T-helper 1 cell treated with Interleukin-12 subunit alpha and Interleukin-12 subunit beta and Interleukin-4 antibody, amounts not matched to agents 30 μg/mL and 1 μg/mL, for 36 hours (primary cell): ENCODE results near the gene CELF1.

Experiments used
- H3K27ac Mint-ChIP-seq: one replicate; pipeline ENCODE4 v1.8.0; 2021; ENCODE audit warnings: mild to moderate bottlenecking, mixed read lengths
- H3K27me3 Mint-ChIP-seq: one replicate; pipeline ENCODE4 v1.8.0; 2021; ENCODE audit warnings: low read depth, mixed read lengths
- H3K36me3 Mint-ChIP-seq: one replicate; pipeline ENCODE4 v1.8.0; 2021; ENCODE audit warnings: low read depth, mixed read lengths
- H3K4me1 Mint-ChIP-seq: one replicate; pipeline ENCODE4 v1.8.0; 2021; ENCODE audit warnings: low read depth, mixed read lengths
- H3K4me3 Mint-ChIP-seq: one replicate; pipeline ENCODE4 v1.8.0; 2021; ENCODE audit warnings: mild to moderate bottlenecking, moderate library complexity, mixed read lengths
- H3K9me3 Mint-ChIP-seq: one replicate; pipeline ENCODE4 v1.8.0; 2021; ENCODE audit warnings: mixed read lengths

CELF1 gene

DNA sequence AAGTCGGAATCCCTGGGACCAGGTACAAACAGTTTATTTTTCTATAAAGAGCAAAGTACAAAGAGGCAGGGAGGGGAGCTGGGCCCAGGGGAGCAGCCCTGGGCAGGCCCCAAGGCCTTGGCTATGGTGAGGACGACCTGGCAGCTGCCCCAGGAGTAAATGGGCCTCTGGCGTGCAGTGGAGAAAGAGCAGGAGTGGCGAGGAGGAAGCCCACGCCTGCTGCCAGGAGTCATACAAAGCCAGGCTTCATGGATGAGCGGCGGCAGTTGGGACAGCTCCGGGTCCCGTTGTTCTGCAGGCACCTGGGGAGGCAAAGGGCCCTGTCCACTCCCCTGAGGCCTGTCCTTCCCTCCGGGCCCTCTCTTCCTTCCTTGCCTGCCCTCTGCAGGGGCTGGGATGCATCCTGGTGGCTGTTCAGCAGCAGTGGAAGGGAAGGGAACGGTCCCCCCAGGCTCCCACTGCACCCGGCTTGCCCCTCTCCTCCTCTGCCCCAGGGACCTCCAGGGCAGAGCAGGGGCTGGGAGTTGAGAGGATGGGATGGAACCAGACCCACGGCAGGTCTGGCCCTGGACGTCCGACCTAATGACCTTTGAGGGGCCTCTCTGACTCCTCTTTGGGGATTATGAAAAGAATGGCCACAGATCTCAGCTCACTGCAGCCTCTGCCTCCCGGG lies 115.0 kb downstream of the CELF1 start:
- Mint-ChIP-seq H3K27me3 (no peaks in the 10 kb centered on the region), H3K4me1 (no peaks in the 10 kb centered on the region), H3K27ac (no peak overlapping the region), H3K4me3 (no peak overlapping the region), H3K36me3 (no peaks in the 10 kb centered on the region), H3K9me3 (no peaks in the 10 kb centered on the region)

DNA sequence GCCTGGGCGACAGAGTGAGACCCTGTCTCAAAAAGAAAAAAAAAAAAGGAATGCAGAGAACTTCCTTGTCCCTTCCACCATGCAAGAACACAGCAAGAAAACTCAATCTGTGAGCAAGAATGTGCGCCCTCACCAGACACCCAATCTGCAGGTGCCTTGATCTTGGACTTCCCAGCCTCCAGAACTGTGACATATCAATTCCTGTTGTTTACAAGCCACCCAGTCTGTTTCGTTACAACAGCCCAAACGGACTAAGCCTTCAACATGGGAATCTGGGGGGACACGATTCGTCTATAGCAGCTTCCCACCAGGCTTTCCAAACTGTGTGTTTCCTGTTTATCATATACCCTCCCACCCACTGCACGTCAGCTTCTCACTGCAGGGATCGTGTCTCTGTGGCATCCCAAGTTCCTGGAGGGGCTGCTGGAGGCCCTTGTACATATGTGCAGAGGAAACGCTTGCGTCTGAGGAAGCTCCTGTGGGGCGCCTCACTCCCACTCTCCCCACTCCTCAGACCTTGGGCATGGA lies 115.7 kb downstream of the CELF1 start:
- Mint-ChIP-seq H3K4me3 (no peak overlapping the region), H3K27ac (no peak overlapping the region), H3K36me3 (no peaks in the 10 kb centered on the region), H3K27me3 (no peaks in the 10 kb centered on the region), H3K4me1 (no peaks in the 10 kb centered on the region), H3K9me3 (no peaks in the 10 kb centered on the region)

- no peak overlapping the region for H3K27ac Mint-ChIP-seq
- H3K4me3 Mint-ChIP-seq, result no peak overlapping the region
- H3K27me3 Mint-ChIP-seq, result no peaks in the 10 kb centered on the region
Measured at GRCh38 chr11:47436726-47437125, 116.2 kb downstream of the CELF1 start.

DNA sequence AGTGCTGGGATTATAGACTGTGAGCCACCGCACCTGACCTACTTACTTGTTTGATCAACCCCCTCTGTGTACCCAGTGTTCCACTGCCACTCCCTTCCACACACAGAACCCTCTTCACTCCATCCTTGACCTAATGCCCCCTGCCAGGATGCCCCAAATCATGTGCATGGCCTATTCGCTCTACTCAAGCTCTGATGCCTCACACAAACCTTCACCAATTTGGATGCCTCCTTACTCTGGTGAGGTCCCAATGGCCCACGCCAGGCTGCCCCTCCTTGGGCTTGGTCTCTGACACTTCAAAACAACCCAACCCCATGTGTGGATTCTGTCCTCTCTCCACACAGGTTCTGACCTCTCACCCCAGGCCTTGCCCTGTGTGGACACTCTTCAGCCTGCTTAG lies 117.2 kb downstream of the CELF1 start:
- Mint-ChIP-seq H3K9me3 (no peaks in the 10 kb centered on the region), H3K27me3 (no peaks in the 10 kb centered on the region), H3K27ac (no peak overlapping the region), H3K4me3 (no peak overlapping the region), H3K4me1 (no peaks in the 10 kb centered on the region), H3K36me3 (no peaks in the 10 kb centered on the region)

More at GRCh38 chr11:47436726-47437125, 116.2 kb downstream of the CELF1 start:
- Mint-ChIP-seq H3K4me1 (no peaks in the 10 kb centered on the region), H3K9me3 (no peaks in the 10 kb centered on the region), H3K36me3 (no peaks in the 10 kb centered on the region)

DNA sequence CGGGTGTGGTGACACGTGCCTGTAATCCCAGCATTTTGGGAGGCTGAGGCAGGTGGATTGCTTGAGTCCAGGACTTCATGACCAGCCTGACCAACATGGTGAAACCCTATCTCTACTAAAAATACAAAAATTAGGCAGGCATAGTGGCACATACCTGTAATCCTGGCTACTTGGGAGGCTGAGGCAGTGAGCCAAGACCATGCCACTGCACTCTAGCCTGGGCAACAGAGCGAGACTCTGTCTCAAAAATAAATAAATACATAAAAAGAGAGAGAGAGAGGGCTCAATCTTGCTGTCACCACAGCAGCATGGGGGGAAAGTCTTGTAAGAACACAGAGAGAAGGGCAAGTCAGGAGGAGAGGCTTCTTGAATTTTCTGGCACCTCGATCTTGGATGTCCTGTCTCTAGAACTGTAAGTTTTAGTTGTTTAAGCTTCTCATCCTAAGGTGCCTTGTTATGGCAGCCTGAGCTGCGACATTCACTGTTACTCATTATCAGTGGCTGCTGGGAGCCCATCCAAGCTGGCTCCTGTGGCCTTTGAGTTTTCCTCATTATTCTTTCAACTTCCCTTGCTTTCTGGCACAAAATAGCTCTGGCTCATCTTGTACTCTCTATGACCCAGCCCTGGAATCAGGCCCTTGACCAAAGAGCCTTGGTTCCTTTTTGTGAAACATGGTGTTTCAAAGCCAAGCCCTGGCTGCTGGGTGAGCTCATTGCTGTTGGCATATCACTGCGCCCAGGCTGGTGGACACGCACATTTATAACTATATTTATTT lies 118.7 kb downstream of the CELF1 start:
- Mint-ChIP-seq H3K4me3 (no peak overlapping the region), H3K9me3 (no peaks in the 10 kb centered on the region), H3K27ac (no peak overlapping the region), H3K27me3 (no peaks in the 10 kb centered on the region), H3K4me1 (no peaks in the 10 kb centered on the region), H3K36me3 (no peaks in the 10 kb centered on the region)

DNA sequence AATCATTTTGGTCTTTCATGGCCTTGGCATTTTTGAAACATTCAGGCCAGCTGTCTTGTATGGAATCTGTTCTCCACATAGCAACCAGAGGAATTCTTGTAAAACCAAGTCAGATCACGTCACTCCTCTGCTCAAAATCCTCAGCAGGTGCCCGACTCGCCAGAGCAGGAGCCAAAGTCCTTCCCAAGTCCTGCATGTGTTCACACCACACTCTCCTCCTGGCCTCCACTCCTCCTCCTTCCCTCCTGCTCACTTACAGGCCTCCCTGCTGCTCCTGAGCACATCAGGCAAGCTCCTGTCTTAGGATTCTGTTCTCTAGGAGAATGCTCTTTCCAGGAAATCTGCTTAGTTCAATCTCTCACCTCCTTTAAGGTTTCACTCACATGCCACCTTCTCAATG lies 119.8 kb downstream of the CELF1 start:
- Mint-ChIP-seq H3K36me3 (no peaks in the 10 kb centered on the region), H3K4me3 (no peak overlapping the region), H3K9me3 (no peaks in the 10 kb centered on the region), H3K4me1 (no peaks in the 10 kb centered on the region), H3K27me3 (no peaks in the 10 kb centered on the region), H3K27ac (no peak overlapping the region)

GRCh38 chr11:47431356-47432083 lies 121.4 kb downstream of the CELF1 start:
- H3K4me3 Mint-ChIP-seq, result no peak overlapping the region
- H3K4me1 Mint-ChIP-seq, result peaks cover 5% of the 10 kb centered on the region
- H3K9me3 Mint-ChIP-seq, result no peaks in the 10 kb centered on the region
- no peaks in the 10 kb centered on the region for H3K27me3 Mint-ChIP-seq
- H3K27ac Mint-ChIP-seq, result no peak overlapping the region
- H3K36me3 Mint-ChIP-seq, result no peaks in the 10 kb centered on the region

- Mint-ChIP-seq H3K4me3 (no peak overlapping the region), H3K27ac (no peak overlapping the region), H3K36me3 (peaks cover 2% of the 10 kb centered on the region), H3K4me1 (peaks cover 8% of the 10 kb centered on the region), H3K27me3 (no peaks in the 10 kb centered on the region), H3K9me3 (no peaks in the 10 kb centered on the region)
Measured at GRCh38 chr11:47430524-47430923, 122.4 kb downstream of the CELF1 start.

DNA sequence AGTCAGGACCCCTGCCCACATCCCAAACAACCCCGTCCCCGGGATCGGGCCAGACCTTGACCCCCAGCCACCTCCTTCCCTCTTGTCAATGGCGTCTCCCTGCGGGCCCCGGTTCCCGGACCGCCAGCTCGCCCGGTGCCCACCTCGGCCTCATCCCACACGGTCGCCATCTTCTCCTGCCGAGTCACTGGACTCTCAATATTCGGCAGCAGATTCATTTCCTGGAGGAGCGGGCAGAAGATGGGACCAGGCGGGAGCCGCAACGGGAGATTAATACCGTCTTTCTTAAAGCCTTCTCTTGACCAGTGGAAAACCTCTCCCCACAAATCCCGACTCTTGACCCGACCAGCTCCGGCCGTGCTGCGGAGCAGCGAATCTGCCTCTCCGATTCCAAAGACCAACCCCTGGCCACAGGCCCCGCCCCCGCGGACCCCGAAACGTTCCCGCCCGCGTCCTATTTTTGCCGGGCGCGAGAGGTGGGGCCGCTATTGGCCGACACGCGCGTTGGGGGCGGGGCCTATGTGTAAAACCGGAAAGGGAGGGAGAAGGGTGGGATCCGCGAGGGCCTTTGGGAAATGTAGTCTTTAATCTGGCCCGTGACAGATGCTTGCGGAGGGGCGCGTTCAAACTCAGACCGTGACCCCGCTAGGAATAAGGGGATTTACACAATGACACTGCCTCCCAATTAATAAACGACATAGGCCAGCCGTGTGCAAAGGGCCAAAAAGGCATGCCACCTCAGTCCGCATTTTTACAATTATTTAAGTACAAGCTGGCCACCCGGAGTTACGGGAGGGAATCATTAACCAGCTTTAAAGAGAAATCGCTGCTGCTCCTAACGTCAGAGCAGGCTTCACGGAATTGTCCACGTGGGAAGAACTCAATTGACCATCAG lies 126.6 kb downstream of the CELF1 start, which contains the start of gene PSMC3:
PSMC3 (minus strand) TSS at position 378 of the 895 bp plus-strand sequence; CDS start at position 218, 160 bp downstream.
- Mint-ChIP-seq H3K27me3 (no peaks in the 10 kb centered on the region), H3K9me3 (no peaks in the 10 kb centered on the region), H3K4me3 (peak within 1 kb of the TSS; percentile 97), H3K27ac (peak within 1 kb of the TSS; percentile 97), H3K36me3 (peaks cover 22% of the 10 kb centered on the region), H3K4me1 (peaks cover 22% of the 10 kb centered on the region)

GRCh38 chr11:47425611-47426010 lies 127.3 kb downstream of the CELF1 start:
- H3K27me3 Mint-ChIP-seq, result no peaks in the 10 kb centered on the region
- peaks cover 25% of the 10 kb centered on the region for H3K36me3 Mint-ChIP-seq
- H3K4me1 Mint-ChIP-seq, result peaks cover 22% of the 10 kb centered on the region
- no peaks in the 10 kb centered on the region for H3K9me3 Mint-ChIP-seq
- peak overlapping the region; percentile 97 for H3K4me3 Mint-ChIP-seq
- H3K27ac Mint-ChIP-seq, result peak overlapping the region; percentile 97

DNA sequence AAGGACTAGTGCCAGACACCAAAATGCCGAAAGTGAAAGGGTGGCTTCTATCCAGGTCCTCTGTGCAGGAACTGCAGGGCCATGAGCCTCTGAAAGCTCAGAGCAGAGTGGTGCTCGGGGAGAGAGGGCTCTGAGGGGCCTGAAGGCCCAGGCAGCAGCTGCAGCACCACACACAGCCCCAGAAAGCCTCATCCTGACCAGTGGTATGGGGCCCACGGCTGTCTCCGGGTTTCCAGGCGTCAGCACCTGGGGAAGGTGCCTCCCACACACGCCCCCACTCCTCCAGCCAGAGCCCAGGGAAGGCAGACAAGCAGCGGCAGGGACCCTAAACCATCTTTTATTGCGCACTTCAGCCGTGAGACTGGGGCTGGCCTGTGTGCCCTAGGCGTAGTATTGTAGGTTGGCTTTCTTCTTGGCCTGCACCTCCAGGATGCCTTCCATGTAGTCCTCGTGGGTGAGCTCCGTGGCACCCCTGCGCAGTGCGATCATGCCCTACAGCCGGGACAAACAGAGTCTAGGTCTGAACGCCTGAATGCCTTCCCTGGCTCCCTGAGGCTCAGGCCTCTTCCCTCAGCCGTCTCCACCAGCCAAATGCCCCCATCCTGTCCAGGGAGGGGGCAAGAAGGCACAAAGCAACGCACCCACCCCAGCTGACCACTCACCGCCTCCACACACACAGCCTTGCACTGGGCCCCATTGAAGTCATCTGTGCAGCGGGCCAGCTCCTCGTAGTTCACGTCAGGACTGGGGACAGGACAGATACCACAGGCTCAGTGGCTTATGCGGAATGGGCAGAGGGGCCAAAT lies 134.3 kb downstream of the CELF1 start:
- Mint-ChIP-seq H3K4me3 (no peak overlapping the region), H3K27ac (no peak overlapping the region), H3K36me3 (peaks cover 41% of the 10 kb centered on the region), H3K9me3 (no peaks in the 10 kb centered on the region), H3K27me3 (no peaks in the 10 kb centered on the region), H3K4me1 (peaks cover 3% of the 10 kb centered on the region)

- H3K9me3 Mint-ChIP-seq, result no peaks in the 10 kb centered on the region
- H3K27ac Mint-ChIP-seq, result no peak overlapping the region
- H3K36me3 Mint-ChIP-seq, result peaks cover 37% of the 10 kb centered on the region
- no peaks in the 10 kb centered on the region for H3K27me3 Mint-ChIP-seq
- no peak overlapping the region for H3K4me3 Mint-ChIP-seq
- peaks cover 3% of the 10 kb centered on the region for H3K4me1 Mint-ChIP-seq
Measured at GRCh38 chr11:47417712-47418111, 135.2 kb downstream of the CELF1 start.

GRCh38 chr11:47415949-47416472 lies 136.9 kb downstream of the CELF1 start:
- Mint-ChIP-seq H3K4me1 (peaks cover 3% of the 10 kb centered on the region), H3K27me3 (no peaks in the 10 kb centered on the region), H3K4me3 (no peak overlapping the region), H3K36me3 (peaks cover 30% of the 10 kb centered on the region), H3K27ac (no peak overlapping the region), H3K9me3 (no peaks in the 10 kb centered on the region)
